HEK293 (cell line): ENCODE measurements around the gene MYO5C.

ENCODE experiments used
- CTCF ChIA-PET: fragments of 350-600 bp; formaldehyde crosslinking; extraction: SDS; loops from one replicate; lab custom pipeline; 2021; ENCODE audit warnings: antibody characterized with exemption; lab: Yijun Ruan, JAX
- POLR2A ChIA-PET: fragments of 300-600 bp; formaldehyde crosslinking; extraction: SDS; loops from one replicate; lab custom pipeline; 2020; ENCODE audit warnings: antibody characterized with exemption, inconsistent platforms; lab: Yijun Ruan, JAX
- H3K27ac ChIP-seq: fragments of 200-500 bp; sonication (Bioruptor generic); 2 replicates; pipeline ENCODE4 v1.5.1; 2014; ENCODE audit warnings: low read depth, low read length, control low read depth, inconsistent platforms; ENCODE audit errors: extremely low read depth
- H3K36me3 ChIP-seq, 2 experiments: fragments of 200-500 bp in 1 of 2; sonication (Bioruptor generic) in 1 of 2; 1 replicate in 1 of 2; 2 replicates in 1 of 2; pipeline ENCODE4 v1.5.1; 2014 to 2017; ENCODE audit warnings: inconsistent platforms in 2 of 2, low read length in 2 of 2; ENCODE audit not compliant: control insufficient read depth in 2 of 2, insufficient read depth in 1 of 2
- H3K4me1 ChIP-seq: fragments of 200-500 bp; sonication (Bioruptor generic); 2 replicates; pipeline ENCODE4 v1.5.1; 2014; ENCODE audit warnings: mild to moderate bottlenecking, low read length, inconsistent platforms; ENCODE audit not compliant: control insufficient read depth, insufficient read depth
- H3K4me3 ChIP-seq: 2 replicates; pipeline ENCODE4 v1.5.1; 2011; ENCODE audit warnings: low read depth, mild to moderate bottlenecking, control low read depth, low read length, moderate library complexity
- H3K9me3 ChIP-seq: fragments of 200-500 bp; sonication (Bioruptor generic); 2 replicates; pipeline ENCODE4 v1.5.1; 2014; ENCODE audit warnings: low read depth, low read length, inconsistent platforms; ENCODE audit not compliant: control insufficient read depth, insufficient read depth
- HOXD13 ChIP-seq: sonication (generic); formaldehyde crosslinking; IDR thresholded peaks from 2 replicates; pipeline ENCODE4 v1.8.0; 2022; ENCODE audit warnings: missing genetic modification reagents, borderline replicate concordance
- REPIN1 ChIP-seq: fragments of 450-650 bp; formaldehyde crosslinking; IDR thresholded peaks from 2 replicates; pipeline ENCODE4 v1.5.1; 2017; ENCODE audit warnings: missing biosample characterization, missing genetic modification characterization, low read depth
- ZBTB17 ChIP-seq: fragments of 450-650 bp; formaldehyde crosslinking; IDR thresholded peaks from 2 replicates; pipeline ENCODE4 v1.5.1; 2016; ENCODE audit warnings: missing biosample characterization, missing genetic modification characterization
- ZNF157 ChIP-seq: fragments of 450-650 bp; formaldehyde crosslinking; IDR thresholded peaks from 2 replicates; pipeline ENCODE4 v1.5.1; 2016; ENCODE audit warnings: missing biosample characterization, missing genetic modification characterization
- ZNF184 ChIP-seq: fragments of 450-650 bp; IDR thresholded peaks from 2 replicates; pipeline ENCODE4 v1.5.1; 2018; ENCODE audit warnings: missing biosample characterization, mild to moderate bottlenecking, missing genetic modification characterization
- ZNF239 ChIP-seq: fragments of 450-650 bp; formaldehyde crosslinking; IDR thresholded peaks from 2 replicates; pipeline ENCODE4 v1.5.1; 2016; ENCODE audit warnings: missing biosample characterization, missing genetic modification characterization
- ZNF248 ChIP-seq: fragments of 450-650 bp; formaldehyde crosslinking; IDR thresholded peaks from 2 replicates; pipeline ENCODE4 v1.5.1; 2017; ENCODE audit warnings: missing biosample characterization, missing genetic modification characterization
- ZNF354C ChIP-seq: fragments of 450-650 bp; formaldehyde crosslinking; IDR thresholded peaks from 2 replicates; pipeline ENCODE4 v1.5.1; 2016; ENCODE audit warnings: missing biosample characterization, missing genetic modification characterization, low read depth, borderline replicate concordance
- ZNF660 ChIP-seq: fragments of 450-650 bp; IDR thresholded peaks from 2 replicates; pipeline ENCODE4 v1.5.1; 2018; ENCODE audit warnings: missing biosample characterization, mild to moderate bottlenecking, missing genetic modification characterization
- ZNF776 ChIP-seq: fragments of 450-650 bp; formaldehyde crosslinking; IDR thresholded peaks from 2 replicates; pipeline ENCODE4 v1.5.0; 2017; ENCODE audit warnings: missing biosample characterization, missing genetic modification characterization, borderline replicate concordance
- ZNF792 ChIP-seq: fragments of 450-650 bp; formaldehyde crosslinking; IDR thresholded peaks from 2 replicates; pipeline ENCODE4 v1.5.1; 2016; ENCODE audit warnings: missing biosample characterization, missing genetic modification characterization
- TF ChIP-seq, protein P1 (sequence below): fragments of 450-650 bp; formaldehyde crosslinking; IDR thresholded peaks from 2 replicates; pipeline ENCODE4 v1.5.1; 2016; ENCODE audit warnings: missing biosample characterization, missing genetic modification characterization
- TF ChIP-seq, protein P2 (sequence below): fragments of 450-650 bp; formaldehyde crosslinking; IDR thresholded peaks from 2 replicates; pipeline ENCODE4 v1.5.1; 2016; ENCODE audit warnings: missing biosample characterization, missing genetic modification characterization
- TF ChIP-seq, protein P3 (sequence below): fragments of 450-650 bp; formaldehyde crosslinking; IDR thresholded peaks from 2 replicates; pipeline ENCODE4 v1.5.1; 2016; ENCODE audit warnings: missing biosample characterization, missing genetic modification characterization
- TF ChIP-seq, protein P4 (sequence below): fragments of 450-650 bp; formaldehyde crosslinking; IDR thresholded peaks from 2 replicates; pipeline ENCODE4 v1.5.1; 2016; ENCODE audit warnings: missing biosample characterization, missing genetic modification characterization, low read depth
- TF ChIP-seq, protein P5 (sequence below): IDR thresholded peaks from 2 replicates; pipeline ENCODE4 v1.6.1; 2011; ENCODE audit warnings: mild to moderate bottlenecking, low read depth, low read length, borderline replicate concordance
- TF ChIP-seq, protein P6 (sequence below): fragments of 450-650 bp; formaldehyde crosslinking; conservative IDR thresholded peaks from 2 replicates; pipeline ENCODE4 v1.5.1; 2016; ENCODE audit warnings: low read depth, missing biosample characterization, missing genetic modification characterization
- TF ChIP-seq, protein P7 (sequence below): fragments of 450-650 bp; formaldehyde crosslinking; IDR thresholded peaks from 2 replicates; pipeline ENCODE4 v1.5.1; 2016; ENCODE audit warnings: missing biosample characterization, missing genetic modification characterization
- TF ChIP-seq, protein P8 (sequence below): fragments of 450-650 bp; formaldehyde crosslinking; IDR thresholded peaks from 2 replicates; pipeline ENCODE4 v1.5.1; 2016; ENCODE audit warnings: missing biosample characterization, missing genetic modification characterization

Gene MYO5C

DNA sequence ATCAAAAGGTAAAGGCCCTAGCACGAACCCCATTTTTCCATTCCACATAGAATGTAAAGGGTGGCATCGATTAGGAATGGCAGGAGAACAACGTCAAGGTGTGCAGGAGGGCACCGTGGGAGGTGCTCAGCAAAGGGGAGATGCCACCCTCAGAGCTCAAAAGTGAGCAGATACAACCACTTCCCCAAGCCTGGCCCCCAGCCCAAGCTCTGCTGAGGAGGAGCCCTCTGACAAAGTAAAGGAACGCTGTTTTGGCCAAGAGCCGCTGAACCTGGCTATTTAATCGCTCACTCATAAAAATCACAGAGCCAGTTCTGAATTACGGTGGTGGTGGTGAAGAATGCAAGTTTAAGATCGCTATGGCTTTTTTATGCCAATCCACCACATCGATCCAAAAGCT lies 116.8 kb downstream of the MYO5C start (continued):
- TF ChIP-seq ZNF660 (tag by site-specific recombination) = no peak
- no peak for TF ChIP-seq REPIN1 (tag by site-specific recombination)
- TF ChIP-seq HOXD13 (CRISPR knock-in tag) = no peak
- TF ChIP-seq ZNF239 (tag by site-specific recombination) = no peak

DNA sequence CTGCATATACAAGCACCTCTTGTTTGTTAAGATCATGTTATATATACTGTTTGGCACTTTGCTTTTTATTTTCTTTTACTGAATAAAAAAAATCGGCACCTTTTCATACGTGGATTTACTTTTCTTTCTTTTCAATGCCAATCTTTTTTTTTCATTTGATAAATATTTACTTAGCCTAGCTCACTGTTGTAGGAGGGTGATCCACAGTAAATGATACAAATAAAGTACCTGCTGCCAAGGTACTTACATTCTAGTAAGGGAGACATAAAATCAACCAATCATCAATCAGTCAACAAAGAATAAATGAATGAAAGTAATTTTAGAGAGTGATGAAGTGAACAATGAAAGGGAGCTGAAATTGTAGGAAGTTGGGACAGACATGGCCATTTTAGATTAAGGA lies 122.7 kb downstream of the MYO5C start:
- no peaks in the 10 kb centered on the region for H3K4me1 ChIP-seq
- no peaks in the 10 kb centered on the region for H3K9me3 ChIP-seq
- H3K27ac ChIP-seq = no peak overlapping the region
- POLR2A ChIA-PET = no interaction called here
- CTCF ChIA-PET = no interaction called here
- H3K36me3 ChIP-seq = no peaks in the 10 kb centered on the region
- no peak overlapping the region for H3K4me3 ChIP-seq
- TF ChIP-seq ZNF792 (no peak), ZNF157 (no peak), ZNF184 (no peak), ZBTB17 (tag by site-specific recombination) (no peak), ZNF354C (tag by site-specific recombination) (no peak), ZNF248 (tag by site-specific recombination) (no peak), ZNF776 (tag by site-specific recombination) (no peak)
- TF ChIP-seq, protein P1, sequence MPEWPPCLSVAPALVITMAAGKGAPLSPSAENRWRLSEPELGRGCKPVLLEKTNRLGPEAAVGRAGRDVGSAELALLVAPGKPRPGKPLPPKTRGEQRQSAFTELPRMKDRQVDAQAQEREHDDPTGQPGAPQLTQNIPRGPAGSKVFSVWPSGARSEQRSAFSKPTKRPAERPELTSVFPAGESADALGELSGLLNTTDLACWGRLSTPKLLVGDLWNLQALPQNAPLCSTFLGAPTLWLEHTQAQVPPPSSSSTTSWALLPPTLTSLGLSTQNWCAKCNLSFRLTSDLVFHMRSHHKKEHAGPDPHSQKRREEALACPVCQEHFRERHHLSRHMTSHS = no peak
- TF ChIP-seq, protein P2, sequence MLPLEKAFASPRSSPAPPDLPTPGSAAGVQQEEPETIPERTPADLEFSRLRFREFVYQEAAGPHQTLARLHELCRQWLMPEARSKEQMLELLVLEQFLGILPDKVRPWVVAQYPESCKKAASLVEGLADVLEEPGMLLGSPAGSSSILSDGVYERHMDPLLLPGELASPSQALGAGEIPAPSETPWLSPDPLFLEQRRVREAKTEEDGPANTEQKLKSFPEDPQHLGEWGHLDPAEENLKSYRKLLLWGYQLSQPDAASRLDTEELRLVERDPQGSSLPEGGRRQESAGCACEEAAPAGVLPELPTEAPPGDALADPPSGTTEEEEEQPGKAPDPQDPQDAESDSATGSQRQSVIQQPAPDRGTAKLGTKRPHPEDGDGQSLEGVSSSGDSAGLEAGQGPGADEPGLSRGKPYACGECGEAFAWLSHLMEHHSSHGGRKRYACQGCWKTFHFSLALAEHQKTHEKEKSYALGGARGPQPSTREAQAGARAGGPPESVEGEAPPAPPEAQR = no peak
- TF ChIP-seq, protein P3, sequence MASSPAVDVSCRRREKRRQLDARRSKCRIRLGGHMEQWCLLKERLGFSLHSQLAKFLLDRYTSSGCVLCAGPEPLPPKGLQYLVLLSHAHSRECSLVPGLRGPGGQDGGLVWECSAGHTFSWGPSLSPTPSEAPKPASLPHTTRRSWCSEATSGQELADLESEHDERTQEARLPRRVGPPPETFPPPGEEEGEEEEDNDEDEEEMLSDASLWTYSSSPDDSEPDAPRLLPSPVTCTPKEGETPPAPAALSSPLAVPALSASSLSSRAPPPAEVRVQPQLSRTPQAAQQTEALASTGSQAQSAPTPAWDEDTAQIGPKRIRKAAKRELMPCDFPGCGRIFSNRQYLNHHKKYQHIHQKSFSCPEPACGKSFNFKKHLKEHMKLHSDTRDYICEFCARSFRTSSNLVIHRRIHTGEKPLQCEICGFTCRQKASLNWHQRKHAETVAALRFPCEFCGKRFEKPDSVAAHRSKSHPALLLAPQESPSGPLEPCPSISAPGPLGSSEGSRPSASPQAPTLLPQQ = no peak
- TF ChIP-seq, protein P4, sequence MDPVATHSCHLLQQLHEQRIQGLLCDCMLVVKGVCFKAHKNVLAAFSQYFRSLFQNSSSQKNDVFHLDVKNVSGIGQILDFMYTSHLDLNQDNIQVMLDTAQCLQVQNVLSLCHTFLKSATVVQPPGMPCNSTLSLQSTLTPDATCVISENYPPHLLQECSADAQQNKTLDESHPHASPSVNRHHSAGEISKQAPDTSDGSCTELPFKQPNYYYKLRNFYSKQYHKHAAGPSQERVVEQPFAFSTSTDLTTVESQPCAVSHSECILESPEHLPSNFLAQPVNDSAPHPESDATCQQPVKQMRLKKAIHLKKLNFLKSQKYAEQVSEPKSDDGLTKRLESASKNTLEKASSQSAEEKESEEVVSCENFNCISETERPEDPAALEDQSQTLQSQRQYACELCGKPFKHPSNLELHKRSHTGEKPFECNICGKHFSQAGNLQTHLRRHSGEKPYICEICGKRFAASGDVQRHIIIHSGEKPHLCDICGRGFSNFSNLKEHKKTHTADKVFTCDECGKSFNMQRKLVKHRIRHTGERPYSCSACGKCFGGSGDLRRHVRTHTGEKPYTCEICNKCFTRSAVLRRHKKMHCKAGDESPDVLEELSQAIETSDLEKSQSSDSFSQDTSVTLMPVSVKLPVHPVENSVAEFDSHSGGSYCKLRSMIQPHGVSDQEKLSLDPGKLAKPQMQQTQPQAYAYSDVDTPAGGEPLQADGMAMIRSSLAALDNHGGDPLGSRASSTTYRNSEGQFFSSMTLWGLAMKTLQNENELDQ (tag by site-specific recombination) = no peak
- TF ChIP-seq, protein P5, sequence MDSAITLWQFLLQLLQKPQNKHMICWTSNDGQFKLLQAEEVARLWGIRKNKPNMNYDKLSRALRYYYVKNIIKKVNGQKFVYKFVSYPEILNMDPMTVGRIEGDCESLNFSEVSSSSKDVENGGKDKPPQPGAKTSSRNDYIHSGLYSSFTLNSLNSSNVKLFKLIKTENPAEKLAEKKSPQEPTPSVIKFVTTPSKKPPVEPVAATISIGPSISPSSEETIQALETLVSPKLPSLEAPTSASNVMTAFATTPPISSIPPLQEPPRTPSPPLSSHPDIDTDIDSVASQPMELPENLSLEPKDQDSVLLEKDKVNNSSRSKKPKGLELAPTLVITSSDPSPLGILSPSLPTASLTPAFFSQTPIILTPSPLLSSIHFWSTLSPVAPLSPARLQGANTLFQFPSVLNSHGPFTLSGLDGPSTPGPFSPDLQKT = no peak
- TF ChIP-seq, protein P6, sequence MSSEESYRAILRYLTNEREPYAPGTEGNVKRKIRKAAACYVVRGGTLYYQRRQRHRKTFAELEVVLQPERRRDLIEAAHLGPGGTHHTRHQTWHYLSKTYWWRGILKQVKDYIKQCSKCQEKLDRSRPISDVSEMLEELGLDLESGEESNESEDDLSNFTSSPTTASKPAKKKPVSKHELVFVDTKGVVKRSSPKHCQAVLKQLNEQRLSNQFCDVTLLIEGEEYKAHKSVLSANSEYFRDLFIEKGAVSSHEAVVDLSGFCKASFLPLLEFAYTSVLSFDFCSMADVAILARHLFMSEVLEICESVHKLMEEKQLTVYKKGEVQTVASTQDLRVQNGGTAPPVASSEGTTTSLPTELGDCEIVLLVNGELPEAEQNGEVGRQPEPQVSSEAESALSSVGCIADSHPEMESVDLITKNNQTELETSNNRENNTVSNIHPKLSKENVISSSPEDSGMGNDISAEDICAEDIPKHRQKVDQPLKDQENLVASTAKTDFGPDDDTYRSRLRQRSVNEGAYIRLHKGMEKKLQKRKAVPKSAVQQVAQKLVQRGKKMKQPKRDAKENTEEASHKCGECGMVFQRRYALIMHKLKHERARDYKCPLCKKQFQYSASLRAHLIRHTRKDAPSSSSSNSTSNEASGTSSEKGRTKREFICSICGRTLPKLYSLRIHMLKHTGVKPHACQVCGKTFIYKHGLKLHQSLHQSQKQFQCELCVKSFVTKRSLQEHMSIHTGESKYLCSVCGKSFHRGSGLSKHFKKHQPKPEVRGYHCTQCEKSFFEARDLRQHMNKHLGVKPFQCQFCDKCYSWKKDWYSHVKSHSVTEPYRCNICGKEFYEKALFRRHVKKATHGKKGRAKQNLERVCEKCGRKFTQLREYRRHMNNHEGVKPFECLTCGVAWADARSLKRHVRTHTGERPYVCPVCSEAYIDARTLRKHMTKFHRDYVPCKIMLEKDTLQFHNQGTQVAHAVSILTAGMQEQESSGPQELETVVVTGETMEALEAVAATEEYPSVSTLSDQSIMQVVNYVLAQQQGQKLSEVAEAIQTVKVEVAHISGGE (tag by site-specific recombination) = no peak
- TF ChIP-seq, protein P7, sequence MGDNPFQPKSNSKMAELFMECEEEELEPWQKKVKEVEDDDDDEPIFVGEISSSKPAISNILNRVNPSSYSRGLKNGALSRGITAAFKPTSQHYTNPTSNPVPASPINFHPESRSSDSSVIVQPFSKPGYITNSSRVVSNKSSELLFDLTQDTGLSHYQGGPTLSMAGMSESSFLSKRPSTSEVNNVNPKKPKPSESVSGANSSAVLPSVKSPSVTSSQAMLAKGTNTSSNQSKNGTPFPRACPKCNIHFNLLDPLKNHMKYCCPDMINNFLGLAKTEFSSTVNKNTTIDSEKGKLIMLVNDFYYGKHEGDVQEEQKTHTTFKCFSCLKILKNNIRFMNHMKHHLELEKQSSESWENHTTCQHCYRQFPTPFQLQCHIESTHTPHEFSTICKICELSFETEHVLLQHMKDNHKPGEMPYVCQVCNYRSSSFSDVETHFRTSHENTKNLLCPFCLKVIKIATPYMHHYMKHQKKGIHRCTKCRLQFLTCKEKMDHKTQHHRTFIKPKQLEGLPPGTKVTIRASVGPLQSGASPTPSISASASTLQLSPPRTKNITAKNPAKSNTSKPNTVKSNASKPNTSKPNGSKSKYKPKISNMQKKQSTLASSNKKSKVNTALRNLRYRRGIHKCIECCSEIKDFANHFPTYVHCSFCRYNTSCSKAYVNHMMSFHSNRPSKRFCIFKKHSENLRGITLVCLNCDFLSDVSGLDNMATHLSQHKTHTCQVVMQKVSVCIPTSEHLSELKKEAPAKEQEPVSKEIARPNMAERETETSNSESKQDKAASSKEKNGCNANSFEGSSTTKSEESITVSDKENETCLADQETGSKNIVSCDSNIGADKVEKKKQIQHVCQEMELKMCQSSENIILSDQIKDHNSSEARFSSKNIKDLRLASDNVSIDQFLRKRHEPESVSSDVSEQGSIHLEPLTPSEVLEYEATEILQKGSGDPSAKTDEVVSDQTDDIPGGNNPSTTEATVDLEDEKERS (tag by site-specific recombination) = no peak
- TF ChIP-seq, protein P8, sequence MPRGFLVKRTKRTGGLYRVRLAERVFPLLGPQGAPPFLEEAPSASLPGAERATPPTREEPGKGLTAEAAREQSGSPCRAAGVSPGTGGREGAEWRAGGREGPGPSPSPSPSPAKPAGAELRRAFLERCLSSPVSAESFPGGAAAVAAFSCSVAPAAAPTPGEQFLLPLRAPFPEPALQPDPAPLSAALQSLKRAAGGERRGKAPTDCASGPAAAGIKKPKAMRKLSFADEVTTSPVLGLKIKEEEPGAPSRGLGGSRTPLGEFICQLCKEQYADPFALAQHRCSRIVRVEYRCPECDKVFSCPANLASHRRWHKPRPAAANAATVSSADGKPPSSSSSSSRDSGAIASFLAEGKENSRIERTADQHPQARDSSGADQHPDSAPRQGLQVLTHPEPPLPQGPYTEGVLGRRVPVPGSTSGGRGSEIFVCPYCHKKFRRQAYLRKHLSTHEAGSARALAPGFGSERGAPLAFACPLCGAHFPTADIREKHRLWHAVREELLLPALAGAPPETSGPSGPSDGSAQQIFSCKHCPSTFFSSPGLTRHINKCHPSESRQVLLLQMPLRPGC = no peak
